ENCODE data around the gene GCNT4. TPM values are rescaled to one million over a fixed set of nuclear protein-coding genes. Genes with fewer than 3 reads are reported as not detected.
"Not testable (repeated sequence)": the region's sequence is repeated elsewhere in the genome, so short reads cannot be mapped to it uniquely, and the experiment has no call there.

The GCNT4 gene
- total RNA-seq = 0.82 TPM

DNA sequence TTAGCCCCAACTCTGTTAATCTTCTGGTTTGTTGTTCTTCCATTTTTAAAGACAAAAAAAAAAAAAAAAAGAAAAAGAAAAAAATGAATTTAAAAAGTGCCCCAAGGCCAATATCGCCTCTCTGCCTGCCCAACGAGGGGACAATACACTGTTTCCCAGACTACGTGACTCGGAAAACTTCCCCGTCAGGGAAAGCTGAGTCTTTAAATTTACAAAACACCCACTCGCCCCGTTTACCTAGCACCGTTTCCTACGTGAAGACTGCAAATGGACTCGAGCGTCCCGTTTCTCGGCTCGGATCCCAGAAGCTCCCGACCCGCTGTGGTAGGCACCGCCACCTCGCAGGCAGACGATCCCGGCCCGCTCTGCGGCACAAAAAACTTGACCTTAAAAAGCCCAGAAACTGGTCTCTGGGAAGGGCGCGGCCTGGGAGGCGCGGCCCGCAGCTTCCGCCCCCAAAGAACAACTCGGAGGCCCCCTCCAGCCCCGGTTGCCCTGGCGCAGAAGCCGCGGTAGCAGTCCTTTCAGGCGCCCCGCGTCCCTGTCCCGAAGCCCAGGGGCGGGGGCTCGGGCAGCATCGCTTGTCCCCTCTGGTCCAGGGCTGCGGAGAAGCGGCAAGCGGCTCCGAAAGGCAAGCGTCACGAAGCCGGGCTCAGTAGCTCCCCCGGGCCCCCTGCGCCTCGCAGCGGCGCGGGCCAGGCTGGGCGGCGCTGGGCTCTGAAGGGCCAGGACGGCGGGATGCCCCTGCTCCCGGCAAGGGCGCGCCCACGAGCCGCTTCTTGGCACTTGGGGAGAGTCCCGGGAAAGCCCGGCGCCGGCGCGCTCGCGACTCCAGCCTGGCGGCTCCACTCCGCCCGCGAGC, at the start of gene GCNT4:
GCNT4 (minus strand) TSS at position 367 of the 862 bp plus-strand sequence. CDS start 22,521 bp downstream, outside the sequence.
- peak; percentile 55 for DNase-seq

GRCh38 chr5:75095956-75096355, 43.6 kb upstream of the GCNT4 start:
- not testable (repeated sequence) for DNase-seq

- DNase-seq = no peak
These were observed 39.2 kb upstream of the GCNT4 start for GRCh38 chr5:75091597-75091996.

DNA sequence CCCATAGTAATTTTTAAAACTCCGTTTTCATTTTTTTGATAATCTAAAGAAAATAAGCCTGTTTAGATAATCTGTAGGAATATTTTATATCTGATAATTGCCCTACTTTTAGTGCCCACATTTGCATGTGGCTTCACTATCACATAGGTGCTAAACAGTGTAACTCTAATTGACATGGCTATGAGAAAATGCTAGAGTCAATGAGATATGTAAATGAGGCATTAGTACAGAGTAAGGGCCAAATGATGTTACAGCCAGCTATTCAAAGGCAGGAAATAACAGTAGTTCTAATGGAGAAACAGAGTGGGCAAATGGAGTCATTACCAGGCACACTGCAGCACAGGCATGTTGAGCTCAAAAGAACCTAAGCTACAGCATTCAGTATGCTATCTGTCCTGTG, 37.3 kb upstream of the GCNT4 start:
- no peak for DNase-seq

DNA sequence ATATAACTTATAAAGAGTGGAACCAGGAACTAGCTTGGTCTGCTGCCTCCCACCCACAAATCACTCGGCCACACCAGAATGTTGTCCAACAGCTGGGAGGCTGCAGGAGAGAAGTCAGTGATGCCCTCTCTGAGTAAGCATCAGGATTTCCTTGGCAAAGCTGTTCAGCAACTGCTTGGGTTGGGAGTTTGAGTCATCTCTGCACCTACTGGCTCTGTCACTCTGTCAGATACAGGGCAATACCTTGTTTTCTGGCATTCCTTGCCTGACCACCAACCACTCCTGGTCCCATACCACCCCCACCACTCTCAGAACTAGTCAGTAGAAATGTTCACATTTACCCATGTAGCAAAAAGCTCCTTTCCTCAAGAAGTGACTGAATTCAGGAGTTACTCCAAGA, 36.8 kb upstream of the GCNT4 start:
- DNase-seq = no peak

GRCh38 chr5:75088648-75089047, 36.3 kb upstream of the GCNT4 start:
- DNase-seq = no peak

- no peak for DNase-seq
These were observed 29.2 kb upstream of the GCNT4 start for GRCh38 chr5:75081510-75081909.

GRCh38 chr5:75079346-75079745, 27.0 kb upstream of the GCNT4 start:
- DNase-seq = not testable (repeated sequence)

DNA sequence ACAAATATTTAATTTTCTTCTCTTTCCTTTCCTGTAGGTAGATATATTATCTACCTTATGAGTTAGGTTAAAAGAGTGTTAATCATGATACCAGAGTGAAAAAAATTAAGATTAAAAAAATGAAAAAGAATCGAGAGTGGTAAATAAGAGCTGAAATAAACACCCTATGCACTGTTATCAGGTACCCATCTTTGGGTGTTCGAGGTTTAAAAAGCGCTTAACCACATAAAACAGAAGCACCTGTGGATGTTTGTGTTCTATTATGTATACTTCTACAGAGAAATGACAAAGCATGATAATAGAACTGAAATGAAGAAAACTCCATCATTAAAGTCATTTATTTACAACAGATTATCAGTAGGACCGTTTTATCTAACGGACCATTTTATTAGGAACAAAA, 25.7 kb upstream of the GCNT4 start:
- DNase-seq = no peak

DNA sequence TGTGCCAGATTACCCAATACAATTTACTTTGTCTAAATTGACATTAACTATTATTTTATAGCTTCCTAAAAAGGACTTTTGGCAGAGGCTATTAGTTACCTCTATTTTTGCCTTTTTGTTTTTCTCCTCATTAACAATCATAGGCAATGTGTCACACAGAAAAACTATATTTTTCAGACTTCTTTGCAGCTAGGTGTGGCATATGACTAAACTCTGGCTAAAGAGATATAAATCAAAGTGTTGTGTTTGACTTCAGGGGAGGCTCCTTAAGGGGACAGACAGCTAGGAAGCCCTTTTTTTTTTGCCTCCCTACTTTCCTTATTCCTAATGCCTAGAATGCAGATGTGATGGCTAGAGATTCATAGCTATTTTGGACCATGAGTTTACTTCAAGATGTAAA, 19.7 kb upstream of the GCNT4 start:
- no peak for DNase-seq

DNA sequence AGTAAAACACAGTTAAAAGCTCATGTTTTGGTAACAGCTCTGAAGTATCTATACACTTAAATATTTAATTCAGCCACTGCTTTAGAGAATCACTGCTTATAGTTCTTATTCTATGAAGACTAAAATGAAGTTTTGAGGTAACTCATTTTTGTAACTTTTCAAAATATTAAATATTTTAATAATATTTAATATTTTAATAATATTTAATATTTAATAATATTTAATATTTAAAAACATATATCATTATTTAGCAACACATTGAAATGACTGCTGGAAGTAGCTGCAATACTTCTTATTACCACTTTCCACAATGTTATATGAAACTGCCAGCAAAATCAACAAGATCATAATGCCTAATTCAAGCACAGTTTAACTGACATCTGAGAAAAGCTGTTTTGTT, 18.7 kb upstream of the GCNT4 start:
- DNase-seq = no peak

DNA sequence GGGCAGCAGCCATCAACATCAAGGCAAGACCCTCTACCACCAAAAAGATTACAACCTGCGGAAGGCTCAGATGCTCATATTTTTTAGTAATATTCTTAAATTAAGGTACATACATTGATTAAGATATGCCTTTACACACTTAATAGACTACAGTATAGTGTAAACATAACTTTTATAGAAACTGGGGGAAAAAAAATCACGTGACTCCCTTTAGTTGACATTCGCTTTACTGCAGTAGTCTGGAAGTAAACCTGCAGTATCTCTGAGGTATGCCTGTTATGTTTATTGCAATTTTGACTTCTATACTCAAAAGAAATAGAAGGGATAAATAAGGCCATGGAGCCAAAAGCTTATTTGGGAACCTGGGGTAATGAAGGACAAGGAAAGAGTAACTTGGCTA, 15.1 kb upstream of the GCNT4 start:
- no peak for DNase-seq

DNA sequence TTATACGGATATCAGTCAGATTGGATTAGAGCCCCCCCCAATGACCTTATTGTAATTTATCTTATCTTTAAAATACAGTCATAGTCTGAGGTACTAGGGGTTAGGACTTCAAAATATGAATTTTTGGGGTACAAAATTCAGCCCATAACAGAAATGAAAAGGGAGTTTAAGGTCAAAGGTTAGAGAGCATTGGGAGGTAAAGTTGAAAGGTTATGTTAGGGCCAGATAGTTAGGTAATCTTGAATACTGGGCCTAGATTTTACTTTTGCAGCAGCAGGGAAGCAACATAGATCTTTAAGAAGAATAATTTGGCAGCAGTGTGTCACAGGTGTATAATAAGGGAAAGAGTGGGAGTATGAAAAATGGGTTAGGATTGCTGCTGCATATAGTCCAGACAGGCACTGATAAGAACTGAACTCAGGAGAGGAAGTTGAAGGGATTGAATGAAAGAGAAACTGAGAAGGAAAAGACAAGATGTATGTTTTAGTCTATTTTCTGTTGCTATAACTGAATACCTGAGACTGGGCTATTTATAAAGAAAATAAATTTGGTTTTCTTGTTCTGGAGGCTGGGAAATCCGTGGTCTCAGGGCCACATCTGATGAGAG, 10.7 kb upstream of the GCNT4 start:
- no peak for DNase-seq

GRCh38 chr5:75059912-75060545, 7.7 kb upstream of the GCNT4 start:
- DNase-seq = no peak

DNA sequence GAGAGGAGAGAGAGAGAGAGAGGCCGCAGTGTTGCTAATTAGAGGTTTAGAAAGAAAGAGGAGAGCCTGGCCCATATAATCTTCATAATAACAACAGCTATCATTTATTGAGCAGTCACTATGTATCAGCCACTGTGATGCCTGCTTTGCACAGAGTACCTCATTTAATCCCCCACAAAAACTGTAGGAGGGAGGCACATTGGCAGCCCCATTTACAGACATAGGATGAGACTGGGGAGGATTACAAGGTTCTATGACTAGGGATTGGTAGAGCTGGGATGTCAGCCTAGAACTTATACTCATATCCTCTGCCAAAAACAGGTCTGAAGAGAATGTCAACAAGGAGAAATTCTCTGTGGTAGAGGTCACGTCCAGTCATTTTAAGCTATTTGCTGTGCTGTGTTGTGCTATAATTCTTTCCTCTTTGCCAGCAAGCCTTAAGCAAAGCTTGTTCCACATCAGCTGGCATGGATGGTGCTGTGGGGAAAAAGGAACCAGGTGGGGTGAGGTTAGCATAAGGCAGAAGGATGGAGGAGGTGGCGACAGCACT, 6.7 kb upstream of the GCNT4 start:
- no peak for DNase-seq

DNA sequence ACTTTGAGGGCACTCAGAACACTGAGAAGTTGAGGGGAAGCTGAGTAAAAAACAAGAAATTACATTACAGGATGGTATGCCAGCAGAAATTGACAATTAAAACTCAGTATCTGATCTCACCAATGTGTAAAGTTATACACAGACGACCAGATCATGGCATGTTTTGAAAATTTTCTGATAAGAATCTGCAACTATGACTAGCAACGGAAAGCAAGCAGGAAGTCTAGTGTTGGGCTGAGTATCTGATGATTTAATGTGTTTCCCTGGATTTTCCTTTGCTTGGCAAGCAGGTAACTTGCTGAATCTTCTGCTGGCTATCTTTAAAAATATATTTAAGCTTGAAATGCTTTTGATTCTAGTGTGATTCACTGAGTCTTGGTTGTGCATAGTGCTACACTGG, 5.2 kb upstream of the GCNT4 start:
- DNase-seq = no peak

- no peak for DNase-seq
These were observed 3.4 kb upstream of the GCNT4 start for GRCh38 chr5:75055727-75056144.

GRCh38 chr5:75054134-75054930, 2.0 kb upstream of the GCNT4 start:
- peak; percentile 57 for DNase-seq

GRCh38 chr5:75053304-75054133, 1.2 kb upstream of the GCNT4 start:
- peak; percentile 72 for DNase-seq

DNA sequence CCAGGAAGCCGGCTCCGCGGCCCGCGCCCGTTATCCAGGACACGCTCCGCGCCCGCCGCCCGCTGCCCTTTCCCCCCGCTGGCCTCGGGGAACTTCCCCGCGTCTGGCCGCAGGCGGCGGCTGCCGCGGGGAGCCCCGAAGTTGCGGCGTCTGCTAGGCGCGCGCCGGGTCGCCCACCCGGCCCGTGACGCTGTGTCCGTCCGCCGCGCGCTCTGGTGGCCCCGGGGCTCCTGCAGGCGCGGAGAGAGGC, 621 bp upstream of the GCNT4 start:
- DNase-seq = no peak

DNA sequence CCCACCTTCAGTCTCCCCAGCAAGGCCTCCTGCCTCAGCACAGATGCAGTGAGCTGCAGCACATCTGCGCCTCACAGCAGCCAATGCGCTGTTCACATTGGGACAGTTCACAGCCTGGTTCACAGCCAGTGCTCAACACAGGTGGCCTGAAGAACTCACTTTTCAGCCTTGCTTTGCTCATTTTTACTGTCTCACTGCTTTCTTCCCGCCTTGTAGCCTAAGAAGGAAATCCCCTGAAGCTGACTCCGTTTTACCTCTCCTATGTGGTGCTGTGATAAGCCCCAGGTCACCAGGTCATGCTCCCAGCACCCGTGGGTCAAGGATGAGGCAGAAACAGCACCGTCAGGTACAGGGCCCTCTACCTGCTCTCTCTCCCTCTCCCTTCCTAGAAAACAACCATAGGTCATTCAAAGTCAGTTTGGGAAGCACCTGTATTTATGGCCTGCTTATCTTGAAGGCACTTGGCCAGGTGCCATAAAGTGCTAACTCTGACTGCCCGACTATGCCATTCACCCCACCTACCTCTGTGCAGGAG, 1.1 kb downstream of the GCNT4 start:
- DNase-seq = no peak

All from tongue (tissue), 2 donors.